ENCODE measurements around the gene AP1G1. TPM values are rescaled to one million over a fixed set of nuclear protein-coding genes. Genes with fewer than 3 reads are reported as not detected.

The AP1G1 gene
- total RNA-seq, 1 experiment from 2014 or later = 79.2 TPM

DNA sequence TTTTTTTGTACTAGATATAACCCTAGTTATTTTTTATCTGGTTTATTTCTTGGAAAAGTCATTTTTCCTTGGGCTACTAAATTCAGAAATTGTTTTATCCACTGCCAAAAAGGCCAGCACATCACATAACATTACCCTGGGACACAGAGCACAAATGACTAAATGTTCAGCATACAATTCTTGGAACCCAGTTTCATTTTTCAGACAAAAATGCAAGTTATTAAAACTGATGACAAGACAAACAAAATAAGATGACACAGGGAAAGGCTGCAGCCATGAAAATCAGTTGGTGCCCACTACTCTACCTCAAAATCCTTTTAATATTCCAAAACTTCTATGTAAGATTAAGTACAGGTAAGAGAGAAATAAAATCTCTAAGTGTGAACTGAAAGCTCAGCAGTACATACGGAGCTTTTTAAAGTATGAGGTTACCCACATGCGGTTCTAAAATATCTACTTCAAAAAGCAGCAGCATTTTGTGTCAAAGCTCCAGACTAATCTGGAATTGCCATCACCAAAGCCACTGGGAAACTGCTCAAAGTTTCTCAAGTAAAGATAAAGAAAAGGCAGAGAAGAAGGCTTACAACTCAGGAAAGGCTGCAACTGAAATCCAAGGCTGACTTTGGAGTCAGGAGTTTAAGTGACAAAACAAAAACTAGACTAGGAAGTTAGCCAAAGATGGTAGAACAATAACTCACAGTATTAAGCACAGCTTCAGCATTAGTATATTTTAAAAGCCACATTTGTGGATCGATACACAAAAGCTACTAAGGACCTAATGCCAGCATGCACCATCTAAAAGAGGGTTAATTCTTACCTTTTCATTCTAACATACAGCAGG lies 41.4 kb downstream of the AP1G1 start:
- Mint-ChIP-seq H3K36me3 (ENCODE audit: insufficient read depth in 1 of 3, low read depth in 3 of 3) (peaks cover 12 to 52% (median 47%) of the 10 kb centered on the region in 3 experiments; a peak in 6 of 7 replicates), H3K9me3 (no peaks in the 10 kb centered on the region), H3K4me1 (no peaks in the 10 kb centered on the region), H3K4me3 (no peak overlapping the region), H3K27me3 (ENCODE audit: low read depth) (no peaks in the 10 kb centered on the region), H3K27ac (peak overlapping the region in 1 of 3 experiments; percentile 29; a peak in 1 of 7 replicates)
- no peak overlapping the region for H3K27ac ChIP-seq (ENCODE audit: insufficient read length, low read depth, low read length)
- no peak overlapping the region for H3T11ph ChIP-seq (ENCODE audit: low read length)
- no peak overlapping the region for H2BK120ac ChIP-seq (ENCODE audit: low read depth, low read length, poor library complexity, severe bottlenecking)
- H2BK20ac ChIP-seq (ENCODE audit: low read depth, low read length, poor library complexity, severe bottlenecking) = no peak overlapping the region
- H3K4ac ChIP-seq (ENCODE audit: low read depth, low read length) = no peak overlapping the region
- no peaks in the 10 kb centered on the region for H4K20me1 ChIP-seq (ENCODE audit: control insufficient read depth, insufficient read depth, insufficient read length)
- no peaks in the 10 kb centered on the region for H3K79me1 ChIP-seq (ENCODE audit: insufficient read depth, low read depth, low read length, poor library complexity, severe bottlenecking)
- H2BK5ac ChIP-seq (ENCODE audit: insufficient read length, low read length) = no peak overlapping the region
- no peaks in the 10 kb centered on the region for H3K27me3 ChIP-seq (ENCODE audit: insufficient read depth, low read length)
- no peak overlapping the region for H3K56ac ChIP-seq (ENCODE audit: insufficient read length, low read depth, low read length)
- no peaks in the 10 kb centered on the region for H3K9me3 ChIP-seq (ENCODE audit: control insufficient read depth, low read depth, low read length)
- no peak overlapping the region for H3K14ac ChIP-seq (ENCODE audit: insufficient read depth, low read length)
- no peak overlapping the region for H2BK15ac ChIP-seq (ENCODE audit: low read depth, low read length)
- no peak overlapping the region for H3K18ac ChIP-seq (ENCODE audit: insufficient read length, low read depth, low read length)
- no peak overlapping the region for H3K9ac ChIP-seq (ENCODE audit: extremely low read depth, insufficient read length, low read length)
- no peaks in the 10 kb centered on the region for H3K23me2 ChIP-seq (ENCODE audit: insufficient read length, low read depth, low read length, poor library complexity, severe bottlenecking)
- no peak for DNase-seq
- no peak overlapping the region for H2AFZ ChIP-seq (ENCODE audit: low read length)
- no peaks in the 10 kb centered on the region for H3K4me1 ChIP-seq (ENCODE audit: insufficient read depth, low read length)
- H4K91ac ChIP-seq (ENCODE audit: insufficient read length, low read depth, low read length) = no peak overlapping the region
- H2AK5ac ChIP-seq (ENCODE audit: insufficient read length, low read length) = no peak overlapping the region
- no CpG with 5 or more reads among the region's 3 CpGs for WGBS (ENCODE audit: extremely low coverage, insufficient read length, low lambda C conversion rate)
- no peak overlapping the region for H4K8ac ChIP-seq (replicated peaks; ENCODE audit: insufficient read length, low read depth, low read length)
- no peak overlapping the region for H3K23ac ChIP-seq (ENCODE audit: insufficient read length, low read depth, low read length)
- no peak overlapping the region for H4K5ac ChIP-seq (ENCODE audit: insufficient read length, low read depth, low read length)
- H3K79me2 ChIP-seq (ENCODE audit: insufficient read depth, low read length) = no peaks in the 10 kb centered on the region
- no peak overlapping the region for H3K4me2 ChIP-seq (ENCODE audit: insufficient read depth, insufficient read length, low read length)
- no peak overlapping the region for H2BK12ac ChIP-seq (ENCODE audit: insufficient read length, low read depth, low read length)
- TF ChIP-seq CTCF (conservative IDR thresholded peaks at IDR 0.05) = no peak

Data from H9 (cell line).